Measurements from ENCODE around the gene IL19.

- no peak for TF ChIP-seq CTCF (conservative IDR thresholded peaks at IDR 0.05; ENCODE audit: low read length)
- no peak for TF ChIP-seq EZH2phosphoT487 (IDR thresholded peaks at IDR 0.05; ENCODE audit: borderline replicate concordance, low read depth, low read length)
Observed at GRCh38 chr1:206803221-206803730, 32.7 kb downstream of the IL19 start.

Measured in OCI-LY7 (cell line).